GM23338 (cell line): ENCODE measurements around the gene ARPC5. TPM values are rescaled to one million over a fixed set of nuclear protein-coding genes. Genes with fewer than 3 reads are reported as not detected.

Experiments used
- ATAC-seq: fragments of 200-7000 bp; cut with Tn5 transposase; 3 replicates; pipeline ENCODE4 v1.9.1; 2020
- DNase-seq: peaks from one replicate; pipeline ENCODE4 v3.0.0-alpha.2; 2015; ENCODE audit warnings: low spot score
- H2AFZ ChIP-seq: fragments of 200-600 bp; sonication (generic); 2 replicates; pipeline ENCODE4 v1.8.0; 2016; ENCODE audit warnings: antibody characterized with exemption, mild to moderate bottlenecking, moderate library complexity
- H3F3A ChIP-seq: fragments of 200-600 bp; sonication (generic); replicated peaks from 2 replicates; pipeline ENCODE4 v1.8.0; 2017; ENCODE audit warnings: antibody characterized with exemption, mixed run types, low read depth
- H3K27ac ChIP-seq: fragments of 200-600 bp; sonication (generic); 2 replicates; pipeline ENCODE4 v1.6.1; 2016; ENCODE audit warnings: low read depth
- H3K27me3 ChIP-seq: fragments of 200-600 bp; sonication (generic); 2 replicates; pipeline ENCODE4 v1.8.0; 2016; ENCODE audit warnings: mild to moderate bottlenecking, mixed run types, moderate library complexity; ENCODE audit not compliant: insufficient read depth
- H3K36me3 ChIP-seq: fragments of 200-600 bp; sonication (generic); 2 replicates; pipeline ENCODE4 v1.8.0; 2016; ENCODE audit warnings: mild to moderate bottlenecking; ENCODE audit not compliant: insufficient read depth
- H3K4me1 ChIP-seq: fragments of 200-600 bp; sonication (generic); 2 replicates; pipeline ENCODE4 v1.8.0; 2016; ENCODE audit warnings: mild to moderate bottlenecking, moderate library complexity; ENCODE audit not compliant: insufficient read depth
- H3K4me2 ChIP-seq: fragments of 200-600 bp; sonication (generic); 2 replicates; pipeline ENCODE4 v1.7.1; 2017; ENCODE audit warnings: mixed run types
- H3K4me3 ChIP-seq: fragments of 200-600 bp; sonication (generic); 2 replicates; pipeline ENCODE4 v1.6.1; 2016; ENCODE audit warnings: mixed run types
- H3K79me2 ChIP-seq: fragments of 200-600 bp; sonication (generic); replicated peaks from 2 replicates; pipeline ENCODE4 v1.8.0; 2017; ENCODE audit warnings: mild to moderate bottlenecking; ENCODE audit not compliant: insufficient read depth
- H3K9me2 ChIP-seq: fragments of 200-600 bp; sonication (generic); 2 replicates; pipeline ENCODE4 v1.8.0; 2017; ENCODE audit not compliant: insufficient read depth
- H4K20me1 ChIP-seq: fragments of 200-600 bp; sonication (generic); replicated peaks from 2 replicates; pipeline ENCODE4 v1.8.0; 2017; ENCODE audit warnings: mild to moderate bottlenecking; ENCODE audit not compliant: insufficient read depth
- H3K27ac Mint-ChIP-seq: 2 replicates; pipeline ENCODE4 v1.8.0; 2020; ENCODE audit warnings: inconsistent platforms, mild to moderate bottlenecking, moderate library complexity, mixed read lengths
- H3K27me3 Mint-ChIP-seq: 3 replicates; pipeline ENCODE4 v1.8.0; 2022; ENCODE audit warnings: low read depth, mild to moderate bottlenecking, moderate library complexity, mixed read lengths, inconsistent platforms; ENCODE audit not compliant: insufficient read depth, poor library complexity
- H3K36me3 Mint-ChIP-seq: 3 replicates; pipeline ENCODE4 v1.8.0; 2021; ENCODE audit warnings: low read depth, mild to moderate bottlenecking, inconsistent platforms, moderate library complexity, mixed read lengths
- H3K4me1 Mint-ChIP-seq: 3 replicates; pipeline ENCODE4 v1.8.0; 2020; ENCODE audit warnings: mild to moderate bottlenecking, inconsistent platforms, mixed read lengths
- H3K4me3 Mint-ChIP-seq: 3 replicates; pipeline ENCODE4 v1.8.0; 2021; ENCODE audit warnings: moderate library complexity, mild to moderate bottlenecking, inconsistent platforms, mixed read lengths
- H3K9me3 Mint-ChIP-seq: 3 replicates; pipeline ENCODE4 v1.8.0; 2020; ENCODE audit warnings: moderate library complexity, mild to moderate bottlenecking, inconsistent platforms, mixed read lengths
- CREB1 ChIP-seq: fragments of 250-450 bp; sonication (Bioruptor Pico); IDR thresholded peaks from 2 replicates; pipeline ENCODE4 v1.5.0; 2020; ENCODE audit warnings: low read depth, mild to moderate bottlenecking, moderate library complexity
- CTCF ChIP-seq, 2 experiments: fragments of 200-600 bp in 1 of 2; sonication (generic) in 1 of 2; conservative IDR thresholded peaks; 2 replicates each; pipeline versions ENCODE4 v1.5.1 to v1.6.1; 2016 to 2017; ENCODE audit warnings: antibody characterized with exemption in 2 of 2, low read depth in 2 of 2, mild to moderate bottlenecking in 2 of 2, moderate library complexity in 1 of 2
- JUNB ChIP-seq: IDR thresholded peaks from one replicate; pipeline ENCODE4 v1.6.1; 2016; ENCODE audit warnings: antibody characterized with exemption; ENCODE audit not compliant: unreplicated experiment
- NANOG ChIP-seq: IDR thresholded peaks from 2 replicates; pipeline ENCODE4 v1.6.1; 2016; ENCODE audit warnings: antibody characterized with exemption, borderline replicate concordance
- REST ChIP-seq: IDR thresholded peaks from one replicate; pipeline ENCODE4 v1.6.1; 2018; ENCODE audit warnings: antibody characterized with exemption; ENCODE audit not compliant: unreplicated experiment
- ZNF114 ChIP-seq: fragments of 250-450 bp; sonication (Bioruptor Pico); IDR thresholded peaks from 2 replicates; pipeline ENCODE4 v1.5.0; 2020; ENCODE audit warnings: mild to moderate bottlenecking, moderate library complexity
- ZNF331 ChIP-seq: fragments of 250-450 bp; sonication (Bioruptor Pico); IDR thresholded peaks from 2 replicates; pipeline ENCODE4 v1.5.0; 2020; ENCODE audit warnings: low read depth, mild to moderate bottlenecking, moderate library complexity
- ZNF462 ChIP-seq: fragments of 250-450 bp; sonication (Bioruptor Pico); IDR thresholded peaks from 2 replicates; pipeline ENCODE4 v1.5.0; 2020; ENCODE audit warnings: mild to moderate bottlenecking, moderate library complexity
- polyA plus RNA-seq: library from polyadenylated mRNA; unstranded; fragments of >200 nt; fragmentation: Nextera tagmentation; extraction: Ambion mirVana; gene quantifications from 2 replicates; pipeline ENCODE4 v1.2.1, GENCODE V29; 2016
- total RNA-seq: library from RNA; depleted of rRNA; stranded (reverse); fragments of >200 nt; shearing (Covaris generic); gene quantifications from 2 replicates; pipeline ENCODE4 v1.2.3, GENCODE V29; 2014

Gene ARPC5
- total and polyA plus RNA-seq, 2 experiments from 2014 or later = 75.4 to 98.9 TPM

DNA sequence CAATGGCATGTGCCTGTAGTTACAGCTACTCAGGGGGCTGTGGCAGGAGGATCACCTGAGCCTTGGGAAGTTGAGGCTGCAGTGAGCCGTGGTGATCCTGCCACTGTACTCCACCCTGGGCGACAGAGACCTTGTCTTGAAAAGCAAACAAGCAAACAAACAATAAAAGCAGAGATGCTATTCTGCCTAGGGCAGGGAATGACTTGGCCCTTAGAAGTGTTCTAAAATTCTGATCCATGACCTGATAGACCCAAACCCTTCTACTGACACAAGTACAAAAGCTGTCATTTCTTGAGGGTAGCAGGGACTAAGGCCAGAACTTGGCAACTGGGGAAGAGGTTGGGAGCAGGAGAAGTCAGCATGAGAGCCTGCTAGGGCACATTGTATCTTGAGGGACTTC is 29.7 kb downstream of the ARPC5 start:
- no peaks in the 10 kb centered on the region for H3K36me3 ChIP-seq
- H3K27me3 ChIP-seq = no peaks in the 10 kb centered on the region
- no peak overlapping the region for H3K27ac Mint-ChIP-seq
- ATAC-seq (no peak), DNase-seq (no peak)
- no peaks in the 10 kb centered on the region for H3K4me1 ChIP-seq
- no peaks in the 10 kb centered on the region for H4K20me1 ChIP-seq
- H3K9me3 Mint-ChIP-seq = no peaks in the 10 kb centered on the region; the same call in 2 of the 3 replicates
- no peaks in the 10 kb centered on the region for H3K9me2 ChIP-seq
- peaks cover 4% of the 10 kb centered on the region; the same call in 2 of the 3 replicates for H3K4me1 Mint-ChIP-seq
- H3K27me3 Mint-ChIP-seq = peaks cover 8% of the 10 kb centered on the region
- no peaks in the 10 kb centered on the region for H3F3A ChIP-seq
- no peak overlapping the region for H3K4me3 ChIP-seq
- no peak overlapping the region for H3K27ac ChIP-seq
- H3K4me2 ChIP-seq = no peak overlapping the region
- TF ChIP-seq NANOG (no peak), ZNF331 (CRISPR knock-in tag) (no peak), REST (no peak), JUNB (no peak), ZNF114 (CRISPR knock-in tag) (no peak), CREB1 (CRISPR knock-in tag) (no peak), CTCF (conservative IDR thresholded peaks at IDR 0.05; ENCODE audit: low read depth in 2 of 2) (no peak), ZNF462 (CRISPR knock-in tag) (no peak)
- H2AFZ ChIP-seq = no peak overlapping the region
- H3K4me3 Mint-ChIP-seq = no peak overlapping the region
- H3K79me2 ChIP-seq = no peaks in the 10 kb centered on the region
- H3K36me3 Mint-ChIP-seq = no peaks in the 10 kb centered on the region
